ENCODE results near the gene TRIM48.
"Not testable (repeated sequence)": the region's sequence is repeated elsewhere in the genome, so short reads cannot be mapped to it uniquely, and the experiment has no call there.

TRIM48 gene, protein sequence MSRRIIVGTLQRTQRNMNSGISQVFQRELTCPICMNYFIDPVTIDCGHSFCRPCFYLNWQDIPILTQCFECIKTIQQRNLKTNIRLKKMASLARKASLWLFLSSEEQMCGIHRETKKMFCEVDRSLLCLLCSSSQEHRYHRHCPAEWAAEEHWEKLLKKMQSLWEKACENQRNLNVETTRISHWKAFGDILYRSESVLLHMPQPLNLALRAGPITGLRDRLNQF

DNA sequence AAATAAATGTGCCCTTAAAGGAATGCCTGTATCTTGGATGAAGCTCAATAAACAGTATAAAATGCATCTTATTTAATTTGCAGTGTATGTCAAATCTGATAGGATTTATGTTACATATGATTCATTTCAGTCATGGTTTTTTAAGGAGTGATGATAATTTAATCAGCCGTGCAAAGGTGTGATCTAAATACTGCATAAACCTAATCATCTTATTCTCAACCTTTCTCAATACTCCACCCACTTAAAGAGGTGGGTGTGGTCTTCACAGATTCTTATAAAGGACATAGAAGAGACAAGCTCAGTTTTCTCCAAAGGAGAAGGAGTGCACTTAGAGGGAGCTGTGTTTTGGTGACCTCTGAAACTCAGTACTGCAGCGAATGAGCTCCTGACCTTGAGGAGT lies at the start of gene TRIM48:
TSS of gene TRIM48 (plus strand) at position 301 of the 400 bp plus-strand sequence. CDS start 113 bp downstream, outside the sequence.
- not testable (repeated sequence) for DNase-seq

DNA sequence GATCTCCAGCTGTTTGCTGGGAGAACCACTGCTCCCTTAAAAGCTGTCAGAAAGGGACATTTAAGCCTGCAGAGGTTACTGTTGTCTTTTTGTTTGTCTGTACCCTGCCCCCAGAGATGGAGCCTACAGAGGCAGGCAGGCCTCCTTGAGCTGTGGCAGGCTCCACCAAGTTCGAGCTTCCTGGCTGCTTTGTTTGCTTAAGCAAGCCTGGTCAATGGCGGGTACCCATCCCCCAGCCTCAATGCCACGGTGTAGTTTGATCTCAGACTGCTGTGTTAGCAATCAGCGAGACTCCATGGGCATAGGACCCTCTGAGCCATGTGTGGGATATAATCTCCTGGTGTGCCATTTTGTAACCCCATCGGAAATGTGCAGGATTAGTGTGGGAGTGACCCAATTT lies 23.6 kb upstream of the TRIM48 start:
- not testable (repeated sequence) for DNase-seq

DNA sequence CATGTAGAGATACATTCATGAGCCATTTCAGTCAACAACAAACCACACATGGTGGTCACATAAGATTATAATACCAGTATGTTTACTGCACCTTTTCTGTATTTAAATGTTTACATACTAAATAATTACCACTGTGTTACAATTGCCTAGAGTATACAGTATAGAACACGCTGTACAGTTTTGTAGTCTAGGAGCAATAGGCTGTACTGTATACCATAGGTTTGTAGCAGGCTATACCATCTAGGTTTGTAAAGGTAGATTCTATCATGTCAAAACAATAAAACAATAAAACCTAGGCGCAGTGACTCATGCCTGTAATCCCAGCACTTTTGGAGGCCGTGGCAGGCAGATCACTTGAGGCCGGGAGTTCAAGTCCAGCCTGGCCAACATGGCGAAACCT lies 1.1 kb downstream of the TRIM48 start:
- no peak for DNase-seq

Data from cortex of kidney (tissue), 1 donor.